KG1 (cell line): ENCODE measurements around the gene BMP7.
"Not testable (repeated sequence)": the region's sequence is repeated elsewhere in the genome, so short reads cannot be mapped to it uniquely, and the experiment has no call there.

ENCODE experiments used
- DNase-seq: peaks from one replicate; lab custom pipeline; 2025; lab: John Stamatoyannopoulos, UW

The BMP7 gene

GRCh38 chr20:57265336-57265996 is 975 bp downstream of the BMP7 start:
- no peak for DNase-seq

- DNase-seq, result not testable (repeated sequence)
These were observed 1.5 kb downstream of the BMP7 start for GRCh38 chr20:57264908-57265335.

GRCh38 chr20:57263801-57264792 is 2.3 kb downstream of the BMP7 start:
- no peak for DNase-seq

GRCh38 chr20:57262784-57263609 is 3.4 kb downstream of the BMP7 start:
- no peak for DNase-seq

- DNase-seq, result no peak
These were observed 4.1 kb downstream of the BMP7 start for GRCh38 chr20:57262301-57262700.

GRCh38 chr20:57261457-57262251 is 4.8 kb downstream of the BMP7 start:
- DNase-seq, result no peak

GRCh38 chr20:57260934-57261333 is 5.5 kb downstream of the BMP7 start:
- DNase-seq, result no peak

GRCh38 chr20:57259938-57260921 is 6.2 kb downstream of the BMP7 start:
- no peak for DNase-seq

GRCh38 chr20:57259121-57259937 is 7.1 kb downstream of the BMP7 start:
- no peak for DNase-seq

- DNase-seq, result no peak
These were observed 8.6 kb downstream of the BMP7 start for GRCh38 chr20:57257701-57258453.

- DNase-seq, result no peak
These were observed 9.5 kb downstream of the BMP7 start for GRCh38 chr20:57256908-57257307.

- DNase-seq, result no peak
These were observed 10.2 kb downstream of the BMP7 start for GRCh38 chr20:57256205-57256604.

- DNase-seq, result no peak
These were observed 11.3 kb downstream of the BMP7 start for GRCh38 chr20:57255183-57255582.

GRCh38 chr20:57252559-57253162 is 13.8 kb downstream of the BMP7 start:
- DNase-seq, result no peak

GRCh38 chr20:57251949-57252348 is 14.5 kb downstream of the BMP7 start:
- DNase-seq, result no peak

- no peak for DNase-seq
These were observed 15.1 kb downstream of the BMP7 start for GRCh38 chr20:57251344-57251743.

- DNase-seq, result no peak
These were observed 15.7 kb downstream of the BMP7 start for GRCh38 chr20:57250607-57251343.
